Mesendoderm (in vitro differentiated cells): ENCODE results near the gene INSM1.
A peak's percentile ranks its signal among the peaks of the same experiment; 100 is the strongest.

Experiments used
- DNase-seq: peaks from one replicate; pipeline ENCODE4 v3.0.0; 2013
- H2AK5ac ChIP-seq: 2 replicates; pipeline ENCODE4 v1.6.1; 2013; ENCODE audit warnings: low read length, inconsistent platforms
- H2BK120ac ChIP-seq: 2 replicates; pipeline ENCODE4 v1.6.1; 2013; ENCODE audit warnings: low read depth, mild to moderate bottlenecking, low read length, moderate library complexity, mixed read lengths
- H2BK15ac ChIP-seq: replicated peaks from 2 replicates; pipeline ENCODE4 v1.6.1; 2013; ENCODE audit warnings: low read depth, mild to moderate bottlenecking, moderate library complexity
- H2BK5ac ChIP-seq: 2 replicates; pipeline ENCODE4 v1.6.1; 2013; ENCODE audit warnings: low read length, inconsistent platforms
- H3K18ac ChIP-seq: 2 replicates; pipeline ENCODE4 v1.6.1; 2013; ENCODE audit warnings: mild to moderate bottlenecking, low read length, mixed read lengths
- H3K23ac ChIP-seq: one replicate; pipeline ENCODE4 v1.6.1; 2013; ENCODE audit warnings: low read length
- H3K27ac ChIP-seq: 2 replicates; pipeline ENCODE4 v1.5.1; 2013; ENCODE audit warnings: low read depth, mild to moderate bottlenecking, inconsistent platforms, low read length, moderate library complexity
- H3K27me3 ChIP-seq: 2 replicates; pipeline ENCODE4 v1.6.1; 2013; ENCODE audit warnings: low read length, control low read depth, mild to moderate bottlenecking, inconsistent platforms; ENCODE audit not compliant: insufficient read depth, poor library complexity
- H3K36me3 ChIP-seq: 2 replicates; pipeline ENCODE4 v1.6.1; 2013; ENCODE audit warnings: low read length, inconsistent platforms; ENCODE audit not compliant: control insufficient read depth, insufficient read depth
- H3K4ac ChIP-seq: one replicate; pipeline ENCODE4 v1.6.1; 2013; ENCODE audit warnings: low read depth, mild to moderate bottlenecking, low read length, moderate library complexity
- H3K4me1 ChIP-seq: 2 replicates; pipeline ENCODE4 v1.6.1; 2013; ENCODE audit warnings: low read depth, low read length, inconsistent platforms; ENCODE audit not compliant: control insufficient read depth
- H3K4me2 ChIP-seq: 2 replicates; pipeline ENCODE4 v1.6.1; 2013; ENCODE audit warnings: low read length
- H3K4me3 ChIP-seq: 2 replicates; pipeline ENCODE4 v1.5.1; 2013; ENCODE audit warnings: mild to moderate bottlenecking, low read length
- H3K56ac ChIP-seq: one replicate; pipeline ENCODE4 v1.6.1; 2013; ENCODE audit warnings: low read length
- H3K79me1 ChIP-seq: 2 replicates; pipeline ENCODE4 v1.6.1; 2013; ENCODE audit warnings: low read length, inconsistent platforms
- H3K79me2 ChIP-seq: 2 replicates; pipeline ENCODE4 v1.6.1; 2013; ENCODE audit warnings: mild to moderate bottlenecking, low read length; ENCODE audit not compliant: control insufficient read depth, insufficient read depth
- H3K9ac ChIP-seq: 2 replicates; pipeline ENCODE4 v1.6.1; 2013; ENCODE audit warnings: low read length, inconsistent platforms
- H4K5ac ChIP-seq: one replicate; pipeline ENCODE4 v1.6.1; 2013; ENCODE audit warnings: low read length
- H4K8ac ChIP-seq: one replicate; pipeline ENCODE4 v1.6.1; 2013; ENCODE audit warnings: low read depth, mild to moderate bottlenecking, control low read depth, low read length, moderate library complexity
- WGBS: extraction: QIAGEN DNeasy Blood & Tissue Kit; methylation state at CpG from one replicate; pipeline ENCODE4 v1.1.7; 2013; ENCODE audit warnings: low lambda C conversion rate, missing lambda C conversion rate; ENCODE audit not compliant: insufficient coverage; ENCODE audit errors: extremely low coverage; 5-methylcytosine and 5-hydroxymethylcytosine counted together

INSM1 gene

GRCh38 chr20:20407891-20408805 is 40.2 kb downstream of the INSM1 start:
- H3K4me1 ChIP-seq, result peaks cover 2% of the 10 kb centered on the region
- no peak overlapping the region for H3K18ac ChIP-seq
- H2BK15ac ChIP-seq, result no peak overlapping the region
- no CpG with 5 or more reads among the region's 6 CpGs for WGBS
- H3K36me3 ChIP-seq, result no peaks in the 10 kb centered on the region
- no peak overlapping the region for H3K23ac ChIP-seq
- H4K5ac ChIP-seq, result no peak overlapping the region
- no peak overlapping the region for H3K27ac ChIP-seq
- H2AK5ac ChIP-seq, result no peak overlapping the region
- H3K27me3 ChIP-seq, result no peaks in the 10 kb centered on the region
- peak; percentile 58 for DNase-seq
- H4K8ac ChIP-seq, result no peak overlapping the region
- no peak overlapping the region for H3K4me3 ChIP-seq
- no peak overlapping the region for H3K4ac ChIP-seq
- H3K79me1 ChIP-seq, result no peaks in the 10 kb centered on the region
- no peak overlapping the region for H3K56ac ChIP-seq
- no peak overlapping the region for H3K9ac ChIP-seq
- no peak overlapping the region for H2BK5ac ChIP-seq
- H2BK120ac ChIP-seq, result no peak overlapping the region
- no peak overlapping the region for H3K4me2 ChIP-seq
- H3K79me2 ChIP-seq, result no peaks in the 10 kb centered on the region

DNA sequence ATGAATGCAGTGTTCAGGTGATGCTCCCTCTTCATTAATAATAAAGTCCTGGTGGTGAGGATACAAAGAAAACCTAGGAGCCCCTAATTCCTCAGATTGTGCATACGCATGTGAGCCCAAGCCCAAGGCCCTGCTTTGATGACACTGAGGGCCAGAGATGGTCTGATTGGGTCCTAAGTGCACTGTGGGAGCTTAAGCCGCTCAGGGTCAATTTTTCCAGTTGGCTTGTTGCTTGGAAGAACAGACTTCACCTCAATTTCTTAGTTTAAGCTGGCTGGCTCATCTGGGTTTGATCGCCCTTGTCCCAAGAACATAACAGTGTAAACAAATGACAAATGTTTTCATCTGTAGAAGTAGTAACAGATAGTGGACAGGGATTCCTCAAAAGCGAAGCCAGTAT is 41.4 kb downstream of the INSM1 start:
- no peak overlapping the region for H2AK5ac ChIP-seq
- no peak overlapping the region for H3K18ac ChIP-seq
- H2BK120ac ChIP-seq, result no peak overlapping the region
- H3K56ac ChIP-seq, result no peak overlapping the region
- no peak for DNase-seq
- no peaks in the 10 kb centered on the region for H3K36me3 ChIP-seq
- H3K23ac ChIP-seq, result no peak overlapping the region
- H3K79me2 ChIP-seq, result no peaks in the 10 kb centered on the region
- H3K79me1 ChIP-seq, result no peaks in the 10 kb centered on the region
- no peak overlapping the region for H3K9ac ChIP-seq
- no peaks in the 10 kb centered on the region for H3K27me3 ChIP-seq
- no peak overlapping the region for H4K8ac ChIP-seq
- H4K5ac ChIP-seq, result no peak overlapping the region
- H2BK5ac ChIP-seq, result no peak overlapping the region
- no peak overlapping the region for H3K27ac ChIP-seq
- H3K4me2 ChIP-seq, result no peak overlapping the region
- no peak overlapping the region for H2BK15ac ChIP-seq
- WGBS, result no CpG with 5 or more reads among the region's 4 CpGs
- H3K4me1 ChIP-seq, result peaks cover 3% of the 10 kb centered on the region
- no peak overlapping the region for H3K4ac ChIP-seq
- H3K4me3 ChIP-seq, result no peak overlapping the region

DNA sequence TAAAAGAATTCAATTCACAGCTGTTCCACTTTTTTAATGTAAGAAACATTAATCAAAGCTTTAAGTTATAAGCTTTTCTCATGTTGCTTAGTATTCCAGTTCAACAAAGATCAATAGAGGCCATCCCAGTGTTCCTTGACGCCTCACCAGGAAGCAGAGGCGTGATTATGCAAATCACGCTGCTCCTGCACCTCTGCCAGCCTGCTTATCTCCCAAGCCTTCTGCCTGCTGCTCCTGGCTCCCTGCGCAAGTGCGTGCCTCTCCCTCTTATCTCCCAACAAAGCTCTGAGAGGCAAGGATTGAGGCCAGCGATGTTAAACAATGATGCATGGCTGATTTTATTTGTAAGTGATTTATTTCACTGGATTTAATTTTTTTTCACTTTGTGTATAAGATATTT is 42.8 kb downstream of the INSM1 start:
- Histone ChIP-seq H2BK120ac (no peak overlapping the region), H3K56ac (no peak overlapping the region), H3K79me2 (no peaks in the 10 kb centered on the region), H3K79me1 (no peaks in the 10 kb centered on the region), H3K36me3 (no peaks in the 10 kb centered on the region), H3K4me2 (no peak overlapping the region), H3K23ac (no peak overlapping the region), H3K27ac (no peak overlapping the region), H2AK5ac (no peak overlapping the region), H3K9ac (no peak overlapping the region), H3K4ac (no peak overlapping the region), H2BK15ac (no peak overlapping the region), H3K18ac (no peak overlapping the region), H4K5ac (no peak overlapping the region), H2BK5ac (no peak overlapping the region), H4K8ac (no peak overlapping the region), H3K4me1 (peaks cover 3% of the 10 kb centered on the region), H3K27me3 (no peaks in the 10 kb centered on the region), H3K4me3 (no peak overlapping the region)
- WGBS, result no CpG with 5 or more reads among the region's 6 CpGs
- DNase-seq, result peak; percentile 92

DNA sequence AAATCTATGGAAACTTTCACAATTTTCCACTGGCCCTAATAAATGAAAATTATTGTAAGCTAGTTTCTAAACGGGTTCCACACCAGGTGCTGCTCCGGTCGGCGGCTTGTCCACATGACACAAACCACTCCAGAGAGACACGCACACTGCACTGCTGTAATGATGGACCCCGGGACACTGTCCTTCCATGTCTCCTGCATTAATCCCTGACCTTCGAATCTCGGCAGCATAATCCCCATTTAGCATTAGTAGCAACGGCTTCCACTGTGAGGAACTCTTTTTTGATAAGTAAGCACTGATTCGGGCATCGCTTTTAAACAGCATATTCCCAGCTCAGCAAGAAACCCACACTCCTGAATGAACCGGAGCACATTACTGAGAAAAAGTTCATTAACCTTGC is 43.5 kb downstream of the INSM1 start:
- peak; percentile 23 for DNase-seq
- H2BK5ac ChIP-seq, result no peak overlapping the region
- no peak overlapping the region for H3K56ac ChIP-seq
- no peaks in the 10 kb centered on the region for H3K79me1 ChIP-seq
- no peak overlapping the region for H3K18ac ChIP-seq
- no peaks in the 10 kb centered on the region for H3K27me3 ChIP-seq
- no peak overlapping the region for H3K23ac ChIP-seq
- H3K9ac ChIP-seq, result no peak overlapping the region
- no peaks in the 10 kb centered on the region for H3K36me3 ChIP-seq
- no peak overlapping the region for H3K4me2 ChIP-seq
- H2AK5ac ChIP-seq, result no peak overlapping the region
- H2BK120ac ChIP-seq, result no peak overlapping the region
- no peak overlapping the region for H3K4ac ChIP-seq
- no peak overlapping the region for H4K5ac ChIP-seq
- H2BK15ac ChIP-seq, result no peak overlapping the region
- no peak overlapping the region for H3K27ac ChIP-seq
- H3K4me3 ChIP-seq, result no peak overlapping the region
- no peaks in the 10 kb centered on the region for H3K79me2 ChIP-seq
- peaks cover 3% of the 10 kb centered on the region for H3K4me1 ChIP-seq
- no CpG with 5 or more reads among the region's 12 CpGs for WGBS
- no peak overlapping the region for H4K8ac ChIP-seq

DNA sequence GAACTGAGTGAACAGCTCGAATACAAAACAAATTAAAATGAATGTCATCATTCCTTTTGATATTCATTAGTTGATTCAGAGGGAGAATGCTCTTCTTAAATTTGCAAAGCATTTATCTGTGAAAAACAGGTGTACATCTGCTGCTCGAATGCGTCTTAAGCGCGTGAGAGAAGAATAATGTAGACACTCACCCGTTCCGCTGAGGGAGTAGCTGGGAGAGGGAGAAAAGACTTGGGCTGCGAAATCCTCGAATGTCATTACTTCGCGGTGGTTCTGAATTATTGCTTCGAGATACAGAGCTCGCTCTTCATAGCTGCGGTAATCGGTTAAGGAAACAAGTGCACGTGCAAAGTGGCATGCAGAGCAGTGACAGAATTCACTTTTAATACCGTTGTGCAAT is 43.9 kb downstream of the INSM1 start:
- Histone ChIP-seq H2AK5ac (no peak overlapping the region), H3K23ac (no peak overlapping the region), H3K4me2 (no peak overlapping the region), H3K27me3 (no peaks in the 10 kb centered on the region), H3K18ac (no peak overlapping the region), H4K5ac (no peak overlapping the region), H3K4me1 (peaks cover 3% of the 10 kb centered on the region), H2BK15ac (no peak overlapping the region), H3K36me3 (no peaks in the 10 kb centered on the region), H4K8ac (no peak overlapping the region), H2BK120ac (no peak overlapping the region), H3K9ac (no peak overlapping the region), H3K56ac (no peak overlapping the region), H3K4ac (no peak overlapping the region), H3K79me2 (no peaks in the 10 kb centered on the region), H3K4me3 (no peak overlapping the region), H2BK5ac (no peak overlapping the region), H3K27ac (no peak overlapping the region), H3K79me1 (no peaks in the 10 kb centered on the region)
- no CpG with 5 or more reads among the region's 17 CpGs for WGBS
- DNase-seq, result no peak

DNA sequence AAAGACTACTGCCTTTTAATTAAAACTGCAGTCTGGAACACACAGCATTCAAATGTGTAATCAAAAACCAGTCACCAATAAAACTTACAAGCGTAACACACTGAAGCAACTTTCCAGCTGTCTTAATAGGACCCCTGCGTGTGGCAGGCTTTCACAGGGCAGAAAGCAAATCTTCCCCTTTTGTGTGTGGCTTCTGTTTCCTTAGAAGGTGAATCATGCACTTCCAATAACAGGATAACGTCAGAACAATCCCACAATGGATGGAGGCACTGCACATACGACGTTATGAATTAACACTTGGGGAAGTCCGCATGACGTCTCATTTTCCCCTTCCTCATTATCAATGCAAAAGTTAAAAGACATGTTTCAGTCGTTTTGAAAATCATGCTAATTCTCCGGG is 44.8 kb downstream of the INSM1 start:
- Histone ChIP-seq H3K56ac (no peak overlapping the region), H3K9ac (no peak overlapping the region), H3K4ac (no peak overlapping the region), H4K5ac (no peak overlapping the region), H3K79me2 (no peaks in the 10 kb centered on the region), H2AK5ac (no peak overlapping the region), H4K8ac (no peak overlapping the region), H3K4me2 (no peak overlapping the region), H3K4me1 (peaks cover 3% of the 10 kb centered on the region), H3K23ac (no peak overlapping the region), H3K18ac (no peak overlapping the region), H3K79me1 (no peaks in the 10 kb centered on the region), H2BK15ac (no peak overlapping the region), H2BK120ac (no peak overlapping the region), H3K4me3 (no peak overlapping the region), H2BK5ac (no peak overlapping the region), H3K36me3 (no peaks in the 10 kb centered on the region), H3K27ac (no peak overlapping the region), H3K27me3 (no peaks in the 10 kb centered on the region)
- no CpG with 5 or more reads among the region's 9 CpGs for WGBS
- DNase-seq, result no peak
